HL-60 (cell line): ENCODE data around the gene DIP2C.

Experiments used
- DNase-seq, 2 experiments: peaks; one replicate each; pipeline ENCODE4 v3.0.0-alpha.2; 2010 to 2020; ENCODE audit warnings: low read depth in 1 of 2, low spot score in 1 of 2
- H3K27ac ChIP-seq: fragments of 250-450 bp; sonication (Bioruptor Pico); replicated peaks from 2 replicates; pipeline ENCODE4 v1.5.1; 2020; ENCODE audit warnings: mild to moderate bottlenecking, moderate library complexity
- H3K27me3 ChIP-seq: fragments of 250-450 bp; sonication (Bioruptor Pico); 2 replicates; pipeline ENCODE4 v1.5.1; 2021; ENCODE audit warnings: mild to moderate bottlenecking, moderate library complexity; ENCODE audit not compliant: insufficient read depth, poor library complexity, severe bottlenecking
- H3K4me3 ChIP-seq: replicated peaks from 2 replicates; pipeline ENCODE4 v1.5.1; 2011; ENCODE audit warnings: mild to moderate bottlenecking, control low read depth, low read length; ENCODE audit not compliant: insufficient read depth
- GABPA ChIP-seq: IDR thresholded peaks from 2 replicates; pipeline ENCODE4 v1.6.1; 2012; ENCODE audit warnings: low read depth
- POLR2AphosphoS5 ChIP-seq: IDR thresholded peaks from 2 replicates; pipeline ENCODE4 v1.6.1; 2012; ENCODE audit warnings: low read depth
- SPI1 ChIP-seq: IDR thresholded peaks from 2 replicates; pipeline ENCODE4 v1.6.1; 2012; ENCODE audit warnings: low read depth, mild to moderate bottlenecking, borderline replicate concordance
- TF ChIP-seq, protein P1 (sequence below): IDR thresholded peaks from 2 replicates; pipeline ENCODE4 v1.6.1; 2012; ENCODE audit warnings: low read depth; ENCODE audit not compliant: insufficient replicate concordance
- TF ChIP-seq, protein P2 (sequence below): IDR thresholded peaks from one replicate; pipeline ENCODE4 v1.5.1; 2011; ENCODE audit warnings: low read length, control low read depth, inconsistent platforms; ENCODE audit not compliant: insufficient read depth

The DIP2C gene

GRCh38 chr10:529468-530230 is 159.8 kb downstream of the DIP2C start:
- TF ChIP-seq SPI1 (no peak), GABPA (no peak), POLR2AphosphoS5 (no peak)
- TF ChIP-seq, protein P1, sequence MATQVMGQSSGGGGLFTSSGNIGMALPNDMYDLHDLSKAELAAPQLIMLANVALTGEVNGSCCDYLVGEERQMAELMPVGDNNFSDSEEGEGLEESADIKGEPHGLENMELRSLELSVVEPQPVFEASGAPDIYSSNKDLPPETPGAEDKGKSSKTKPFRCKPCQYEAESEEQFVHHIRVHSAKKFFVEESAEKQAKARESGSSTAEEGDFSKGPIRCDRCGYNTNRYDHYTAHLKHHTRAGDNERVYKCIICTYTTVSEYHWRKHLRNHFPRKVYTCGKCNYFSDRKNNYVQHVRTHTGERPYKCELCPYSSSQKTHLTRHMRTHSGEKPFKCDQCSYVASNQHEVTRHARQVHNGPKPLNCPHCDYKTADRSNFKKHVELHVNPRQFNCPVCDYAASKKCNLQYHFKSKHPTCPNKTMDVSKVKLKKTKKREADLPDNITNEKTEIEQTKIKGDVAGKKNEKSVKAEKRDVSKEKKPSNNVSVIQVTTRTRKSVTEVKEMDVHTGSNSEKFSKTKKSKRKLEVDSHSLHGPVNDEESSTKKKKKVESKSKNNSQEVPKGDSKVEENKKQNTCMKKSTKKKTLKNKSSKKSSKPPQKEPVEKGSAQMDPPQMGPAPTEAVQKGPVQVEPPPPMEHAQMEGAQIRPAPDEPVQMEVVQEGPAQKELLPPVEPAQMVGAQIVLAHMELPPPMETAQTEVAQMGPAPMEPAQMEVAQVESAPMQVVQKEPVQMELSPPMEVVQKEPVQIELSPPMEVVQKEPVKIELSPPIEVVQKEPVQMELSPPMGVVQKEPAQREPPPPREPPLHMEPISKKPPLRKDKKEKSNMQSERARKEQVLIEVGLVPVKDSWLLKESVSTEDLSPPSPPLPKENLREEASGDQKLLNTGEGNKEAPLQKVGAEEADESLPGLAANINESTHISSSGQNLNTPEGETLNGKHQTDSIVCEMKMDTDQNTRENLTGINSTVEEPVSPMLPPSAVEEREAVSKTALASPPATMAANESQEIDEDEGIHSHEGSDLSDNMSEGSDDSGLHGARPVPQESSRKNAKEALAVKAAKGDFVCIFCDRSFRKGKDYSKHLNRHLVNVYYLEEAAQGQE, result no peak
- TF ChIP-seq, protein P2, sequence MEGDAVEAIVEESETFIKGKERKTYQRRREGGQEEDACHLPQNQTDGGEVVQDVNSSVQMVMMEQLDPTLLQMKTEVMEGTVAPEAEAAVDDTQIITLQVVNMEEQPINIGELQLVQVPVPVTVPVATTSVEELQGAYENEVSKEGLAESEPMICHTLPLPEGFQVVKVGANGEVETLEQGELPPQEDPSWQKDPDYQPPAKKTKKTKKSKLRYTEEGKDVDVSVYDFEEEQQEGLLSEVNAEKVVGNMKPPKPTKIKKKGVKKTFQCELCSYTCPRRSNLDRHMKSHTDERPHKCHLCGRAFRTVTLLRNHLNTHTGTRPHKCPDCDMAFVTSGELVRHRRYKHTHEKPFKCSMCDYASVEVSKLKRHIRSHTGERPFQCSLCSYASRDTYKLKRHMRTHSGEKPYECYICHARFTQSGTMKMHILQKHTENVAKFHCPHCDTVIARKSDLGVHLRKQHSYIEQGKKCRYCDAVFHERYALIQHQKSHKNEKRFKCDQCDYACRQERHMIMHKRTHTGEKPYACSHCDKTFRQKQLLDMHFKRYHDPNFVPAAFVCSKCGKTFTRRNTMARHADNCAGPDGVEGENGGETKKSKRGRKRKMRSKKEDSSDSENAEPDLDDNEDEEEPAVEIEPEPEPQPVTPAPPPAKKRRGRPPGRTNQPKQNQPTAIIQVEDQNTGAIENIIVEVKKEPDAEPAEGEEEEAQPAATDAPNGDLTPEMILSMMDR, result no peak
- H3K4me3 ChIP-seq, result no peak overlapping the region
- DNase-seq, result no peak
- H3K27ac ChIP-seq, result no peak overlapping the region
- no peaks in the 10 kb centered on the region for H3K27me3 ChIP-seq

DNA sequence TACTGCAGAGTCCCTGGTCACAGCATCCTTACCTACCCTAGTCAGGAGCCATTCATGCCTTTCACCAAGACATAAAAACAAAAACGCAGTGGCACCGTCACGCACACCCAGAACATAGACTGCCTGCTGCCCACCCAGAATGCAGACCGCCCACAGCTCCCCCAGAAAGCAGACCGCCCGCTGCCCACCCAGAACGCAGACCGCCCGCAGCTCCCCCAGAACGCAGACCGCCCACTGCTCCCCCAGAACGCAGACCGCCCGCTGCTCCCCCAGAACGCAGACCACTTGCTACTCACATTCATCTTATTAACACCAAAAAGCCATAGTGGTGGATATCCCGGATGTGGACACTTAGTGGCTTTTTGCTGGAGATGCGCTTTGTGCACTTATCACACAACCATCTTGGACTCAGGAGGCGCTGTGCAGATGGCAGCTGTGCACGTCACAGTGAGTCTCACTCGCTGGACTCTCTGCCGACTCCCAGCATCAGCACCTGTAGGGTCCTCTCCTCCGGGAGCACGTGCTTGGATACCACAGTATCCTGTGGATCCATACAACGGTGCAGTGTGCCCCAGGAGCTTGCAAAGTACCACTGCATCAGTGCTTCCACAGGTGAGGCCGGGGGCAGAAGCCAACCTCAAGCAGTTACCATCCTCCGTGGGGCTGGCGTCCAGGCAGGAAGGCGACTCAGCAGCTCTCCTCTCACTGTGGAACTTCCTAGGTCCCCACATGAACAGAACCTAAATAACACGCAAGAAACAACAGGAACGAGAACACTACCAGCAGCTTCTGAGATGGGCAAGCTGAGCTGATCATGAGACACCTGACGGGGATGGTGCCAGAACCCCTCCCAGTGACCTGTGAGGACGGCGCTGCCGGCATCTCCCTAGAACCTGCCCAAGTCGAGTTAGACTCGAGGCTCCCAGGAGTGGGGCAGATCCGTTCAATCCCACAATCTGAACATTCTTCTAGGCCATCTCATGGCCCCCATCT is 161.0 kb downstream of the DIP2C start:
- TF ChIP-seq, protein P2, result no peak
- TF ChIP-seq GABPA, result no peak
- TF ChIP-seq SPI1, result no peak
- TF ChIP-seq, protein P1, result no peak
- TF ChIP-seq POLR2AphosphoS5, result no peak
- no peak for DNase-seq
- H3K4me3 ChIP-seq, result no peak overlapping the region
- H3K27ac ChIP-seq, result no peak overlapping the region
- H3K27me3 ChIP-seq, result no peaks in the 10 kb centered on the region

- H3K27ac ChIP-seq, result no peak overlapping the region
- TF ChIP-seq POLR2AphosphoS5 (no peak), GABPA (no peak), SPI1 (no peak)
- TF ChIP-seq, protein P2, result no peak
- TF ChIP-seq, protein P1, result no peak
- H3K4me3 ChIP-seq, result no peak overlapping the region
- DNase-seq, result no peak
- H3K27me3 ChIP-seq, result no peaks in the 10 kb centered on the region
Measured at GRCh38 chr10:527416-527815, 162.1 kb downstream of the DIP2C start.
